H1 (cell line): ENCODE results near the gene ALPG. TPM values are rescaled to one million over a fixed set of nuclear protein-coding genes. Genes with fewer than 3 reads are reported as not detected.

Source experiments
- ASH2L ChIP-seq: fragments of 200-600, 300-600 bp; sonication (generic); IDR thresholded peaks from one replicate; pipeline ENCODE4 v1.7.1; 2017; ENCODE audit warnings: low read length
- BCL11A ChIP-seq, 2 experiments: IDR thresholded peaks; one replicate each; pipeline ENCODE4 v1.6.1; 2011; ENCODE audit warnings: low read depth in 2 of 2, low read length in 2 of 2, mild to moderate bottlenecking in 2 of 2
- CBX8 ChIP-seq: fragments of 300-800, 300-1000 bp; sonication (generic); IDR thresholded peaks from 2 replicates; pipeline ENCODE4 v1.7.1; 2016; ENCODE audit warnings: low read depth, low read length, borderline replicate concordance
- CEBPB ChIP-seq: IDR thresholded peaks from 2 replicates; pipeline ENCODE4 v1.6.1; 2012; ENCODE audit warnings: low read depth, low read length
- CREB1 ChIP-seq: IDR thresholded peaks from 2 replicates; pipeline ENCODE4 v1.6.1; 2012; ENCODE audit warnings: inconsistent platforms
- E2F6 ChIP-seq: IDR thresholded peaks from 2 replicates; pipeline ENCODE4 v1.6.1; 2012; ENCODE audit warnings: inconsistent platforms
- EZH2 ChIP-seq: fragments of 200-600 bp; sonication (generic); IDR thresholded peaks from 2 replicates; pipeline ENCODE4 v1.7.1; 2012; ENCODE audit warnings: low read depth, mild to moderate bottlenecking, moderate library complexity, low read length, inconsistent platforms; ENCODE audit not compliant: severe bottlenecking
- GABPA ChIP-seq: IDR thresholded peaks from 2 replicates; pipeline ENCODE4 v1.6.1; 2011; ENCODE audit warnings: mild to moderate bottlenecking, low read length, moderate library complexity, borderline replicate concordance; ENCODE audit not compliant: insufficient read depth
- HDAC6 ChIP-seq: IDR thresholded peaks from one replicate; pipeline ENCODE4 v1.7.1; 2012; ENCODE audit warnings: low read depth, mild to moderate bottlenecking, inconsistent platforms, low read length, moderate library complexity
- KDM1A ChIP-seq: fragments of 200-600, 300-600 bp; sonication (generic); IDR thresholded peaks from 2 replicates; pipeline ENCODE4 v1.7.1; 2016; ENCODE audit warnings: mild to moderate bottlenecking, low read length, borderline replicate concordance
- KDM4A ChIP-seq: IDR thresholded peaks from one replicate; pipeline ENCODE4 v1.7.1; 2012; ENCODE audit warnings: low read depth, mild to moderate bottlenecking, moderate library complexity, low read length, inconsistent platforms; ENCODE audit not compliant: severe bottlenecking
- MAFK ChIP-seq: IDR thresholded peaks from 2 replicates; pipeline ENCODE4 v1.6.1; 2012; ENCODE audit warnings: low read depth, mild to moderate bottlenecking, improper control_type of control experiment, low read length
- NANOG ChIP-seq: IDR thresholded peaks from 2 replicates; pipeline ENCODE4 v1.6.1; 2011; ENCODE audit warnings: low read length, low read depth, mild to moderate bottlenecking, inconsistent platforms; ENCODE audit not compliant: insufficient read depth, poor library complexity, severe bottlenecking
- POLR2A ChIP-seq, 2 experiments: IDR thresholded peaks; 1 replicate in 1 of 2; 2 replicates in 1 of 2; pipeline ENCODE4 v1.6.1; 2011; ENCODE audit warnings: low read depth in 2 of 2, low read length in 2 of 2, mild to moderate bottlenecking in 2 of 2; ENCODE audit errors: control extremely low read depth in 1 of 2
- POLR2AphosphoS5 ChIP-seq: IDR thresholded peaks from 2 replicates; pipeline ENCODE4 v1.6.1; 2011; ENCODE audit warnings: low read depth, low read length
- RAD21 ChIP-seq, 2 experiments: IDR thresholded peaks in 1 of 2; conservative IDR thresholded peaks in 1 of 2; 2 replicates each; pipeline ENCODE4 v1.6.1; 2011; ENCODE audit warnings: low read depth in 2 of 2, low read length in 2 of 2, improper control_type of control experiment in 1 of 2, inconsistent platforms in 1 of 2, mild to moderate bottlenecking in 1 of 2, moderate library complexity in 1 of 2
- SAP30 ChIP-seq: fragments of 300-600 bp; sonication (generic); IDR thresholded peaks from 2 replicates; pipeline ENCODE4 v1.7.1; 2012; ENCODE audit warnings: low read length, moderate library complexity, mild to moderate bottlenecking, inconsistent platforms; ENCODE audit not compliant: insufficient read depth, insufficient replicate concordance
- SIN3A ChIP-seq, 2 experiments: IDR thresholded peaks in 1 of 2; conservative IDR thresholded peaks in 1 of 2; 2 replicates each; pipeline ENCODE4 v1.6.1; 2011 to 2012; ENCODE audit warnings: low read length in 2 of 2, improper control_type of control experiment in 1 of 2, low read depth in 1 of 2, mild to moderate bottlenecking in 1 of 2
- SP4 ChIP-seq: IDR thresholded peaks from 2 replicates; pipeline ENCODE4 v1.6.1; 2012; ENCODE audit warnings: low read length, inconsistent platforms
- SRF ChIP-seq: IDR thresholded peaks from 2 replicates; pipeline ENCODE4 v1.6.1; 2011; ENCODE audit warnings: mild to moderate bottlenecking, low read depth, low read length, moderate library complexity
- TAF7 ChIP-seq: optimal IDR thresholded peaks from 2 replicates; pipeline ENCODE3; 2011; ENCODE audit warnings: low read depth, mild to moderate bottlenecking, inconsistent platforms, low read length, moderate library complexity, borderline replicate concordance
- TCF12 ChIP-seq: IDR thresholded peaks from 2 replicates; pipeline ENCODE4 v1.6.1; 2011; ENCODE audit warnings: low read depth, mild to moderate bottlenecking, low read length
- ZNF274 ChIP-seq: IDR thresholded peaks from 2 replicates; pipeline ENCODE4 v1.7.0; 2012; ENCODE audit warnings: low read length, borderline replicate concordance; ENCODE audit errors: extremely low read depth
- polyA plus RNA-seq, 7 experiments: library from polyadenylated mRNA; depleted of rRNA in 3 of 7; stranded (reverse) in 5 of 7; unstranded in 2 of 7; fragments of >200 nt in 5 of 7; fragments of 200-250 nt in 2 of 7; gene quantifications; 1 replicate in 5 of 7; 2 replicates in 1 of 7; 4 replicates in 1 of 7; pipeline versions ENCODE4 v1.2.1 to v1.2.3, GENCODE V29; 2011 to 2013; ENCODE audit warnings: missing spikeins in 2 of 7, mixed read lengths in 2 of 7
- total RNA-seq: library from RNA; stranded (reverse); fragmentation: NEBNext Ultra II Directional; extraction: Animal tissue kit (Norgen Biotek cat#: 25700); gene quantifications from 2 replicates; pipeline ENCODE4 v1.2.1, GENCODE V29; 2021

The ALPG gene
- total and polyA plus RNA-seq, 2 of the 8 experiments (the other 6 are each of a cell fraction or from before 2014, with no cell fraction given), result 0.56 to 2.1 TPM

DNA sequence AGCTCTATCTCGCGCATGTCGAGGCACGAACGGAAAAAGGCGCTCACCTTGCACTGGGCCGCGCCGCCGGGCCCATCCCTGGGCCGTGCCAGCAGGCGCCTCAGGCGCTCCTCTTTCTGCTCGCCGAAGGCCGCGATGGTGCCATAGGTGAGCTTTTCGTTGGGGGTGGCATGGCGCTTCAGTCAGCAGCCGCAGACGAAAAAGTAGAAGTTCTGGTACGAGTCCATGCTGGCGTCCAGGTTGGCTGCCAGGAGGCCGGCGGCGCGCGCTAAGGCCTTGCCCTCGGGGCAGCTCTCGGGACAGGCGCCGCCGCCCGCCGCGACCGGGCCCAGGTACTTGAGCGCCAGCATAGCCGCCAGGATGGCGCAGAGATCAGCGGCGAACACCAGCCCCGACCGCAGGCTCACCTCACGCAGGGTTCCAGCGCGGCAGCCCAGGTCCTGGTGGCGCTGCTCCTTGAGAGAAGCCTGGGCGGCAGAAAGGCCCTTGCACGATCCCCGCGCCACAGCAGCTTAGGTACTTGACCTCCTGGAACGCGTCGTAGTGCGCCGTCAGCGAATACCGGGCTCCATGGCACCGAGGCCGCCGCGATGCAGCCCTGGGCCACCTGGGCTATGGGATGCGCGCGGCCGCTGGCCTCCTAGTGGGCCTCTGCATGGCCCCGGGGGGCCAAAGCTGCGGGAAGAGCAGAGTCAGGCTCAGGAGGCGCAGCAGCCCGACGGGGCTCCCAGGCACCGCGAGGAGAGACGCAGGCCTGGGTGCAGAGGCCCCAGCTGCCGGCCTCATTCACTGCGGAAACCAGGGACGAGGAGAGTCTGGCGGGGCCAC is 12.8 kb downstream of the ALPG start (continued):
- TF ChIP-seq GABPA (0 out of 2 replicates have a peak, but pooled peaks have one; percentile 16), TCF12 (no peak), CBX8 (no peak), POLR2A (IDR thresholded peaks at IDR 0.05; ENCODE audit: control extremely low read depth in 1 of 2, low read depth in 2 of 2, low read length in 2 of 2) (peak in 1 of 2 experiments; percentile 21; a peak in 1 of 3 replicates), MAFK (no peak), E2F6 (peak; percentile 15; the same call in 1 of the 2 replicates), POLR2AphosphoS5 (no peak; the same call in 1 of the 2 replicates), KDM4A (no peak), ZNF274 (no peak), SRF (no peak), SIN3A (conservative IDR thresholded peaks at IDR 0.05 in 1 of 2, IDR thresholded peaks at IDR 0.05 in 1 of 2; ENCODE audit: low read depth in 1 of 2, low read length in 2 of 2) (no peak), RAD21 (IDR thresholded peaks at IDR 0.05 in 1 of 2, conservative IDR thresholded peaks at IDR 0.05 in 1 of 2; ENCODE audit: low read depth in 2 of 2, low read length in 2 of 2) (no peak), EZH2 (peak; percentile 49), HDAC6 (no peak), NANOG (no peak), TAF7 (no peak), CREB1 (no peak), CEBPB (no peak), BCL11A (IDR thresholded peaks at IDR 0.05; ENCODE audit: low read depth in 2 of 2, low read length in 2 of 2) (no peak), ASH2L (peak; percentile 20), KDM1A (no peak), SP4 (no peak), SAP30 (no peak)
